Amniotic epithelial cell (primary cell): ENCODE results near the gene ADIPOR2.
A peak's percentile ranks its signal among the peaks of the same experiment; 100 is the strongest.
"Not testable (repeated sequence)": the region's sequence is repeated elsewhere in the genome, so short reads cannot be mapped to it uniquely, and the experiment has no call there.

Source experiments
- DNase-seq: peaks from one replicate; pipeline ENCODE4 v3.0.0-alpha.2; 2010; ENCODE audit warnings: low read depth

The ADIPOR2 gene

GRCh38 chr12:1815108-1815507 lies 124.2 kb downstream of the ADIPOR2 start:
- DNase-seq = no peak

GRCh38 chr12:1815814-1816729 lies 125.2 kb downstream of the ADIPOR2 start:
- DNase-seq = peak; percentile 71

- DNase-seq = no peak
Observed at GRCh38 chr12:1816730-1817348, 126.0 kb downstream of the ADIPOR2 start.

DNA sequence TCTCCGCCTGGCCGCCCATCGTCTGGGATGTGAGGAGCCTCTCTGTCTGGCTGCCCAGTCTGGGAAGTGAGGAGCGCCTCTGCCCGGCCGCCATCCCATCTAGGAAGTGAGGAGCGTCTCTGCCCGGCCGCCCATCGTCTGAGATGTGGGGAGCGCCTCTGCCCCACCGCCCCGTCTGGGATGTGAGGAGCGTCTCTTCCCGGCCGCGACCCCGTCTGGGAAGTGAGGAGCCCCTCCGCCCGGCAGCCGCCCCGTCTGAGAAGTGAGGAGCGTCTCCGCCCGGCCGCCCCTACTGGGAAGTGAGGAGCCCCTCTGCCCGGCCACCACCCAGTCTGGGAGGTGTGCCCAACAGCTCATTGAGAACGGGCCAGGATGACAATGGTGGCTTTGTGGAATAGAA lies 127.1 kb downstream of the ADIPOR2 start:
- DNase-seq = not testable (repeated sequence)

DNA sequence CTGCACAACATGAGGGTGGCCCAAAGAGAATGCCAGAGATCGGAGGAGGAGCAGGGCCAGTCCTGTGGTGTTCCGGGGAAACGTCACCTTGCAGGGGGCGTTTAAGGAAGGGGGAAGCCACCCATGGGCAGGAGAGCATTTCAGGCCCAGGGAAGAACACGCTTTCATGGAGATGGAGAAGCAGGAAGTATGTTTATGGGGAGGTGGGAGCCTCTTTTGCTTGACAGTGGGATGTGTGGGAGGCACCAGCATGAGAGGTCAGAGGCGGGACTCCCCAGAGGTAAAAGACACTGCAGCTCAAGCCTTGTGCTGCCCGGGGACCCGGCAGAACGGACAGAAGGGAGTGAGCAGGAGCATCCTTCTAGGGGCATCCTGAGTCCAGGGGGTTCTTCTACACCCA lies 128.2 kb downstream of the ADIPOR2 start:
- DNase-seq = no peak

DNA sequence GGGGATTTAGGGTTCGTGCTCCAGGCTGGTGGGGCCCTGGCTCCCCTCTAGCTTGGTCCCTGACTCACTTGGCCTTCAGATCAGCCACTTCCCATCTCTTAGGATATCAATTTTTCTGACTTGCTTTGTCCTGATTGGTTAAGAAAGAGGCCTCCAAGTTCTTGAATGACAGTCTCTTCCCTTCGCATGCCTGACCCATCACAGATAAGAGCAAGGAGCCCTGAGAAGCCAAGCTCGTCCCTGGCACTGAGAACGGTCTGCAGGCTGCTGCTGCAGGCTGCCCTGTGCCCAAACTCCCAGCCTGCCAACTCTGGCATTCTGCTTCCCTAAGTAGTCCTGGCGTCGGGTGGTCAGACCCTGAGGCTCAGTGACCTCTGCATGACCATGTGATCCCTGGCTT lies 128.7 kb downstream of the ADIPOR2 start:
- no peak for DNase-seq

- DNase-seq = no peak
Observed at GRCh38 chr12:1820191-1820895, 129.5 kb downstream of the ADIPOR2 start, which contains the start of gene LRTM2. Gene LRTM2, plus strand, starts transcription at chr12:1820565. Its CDS starts 7,584 bp downstream, at chr12:1828149.

DNA sequence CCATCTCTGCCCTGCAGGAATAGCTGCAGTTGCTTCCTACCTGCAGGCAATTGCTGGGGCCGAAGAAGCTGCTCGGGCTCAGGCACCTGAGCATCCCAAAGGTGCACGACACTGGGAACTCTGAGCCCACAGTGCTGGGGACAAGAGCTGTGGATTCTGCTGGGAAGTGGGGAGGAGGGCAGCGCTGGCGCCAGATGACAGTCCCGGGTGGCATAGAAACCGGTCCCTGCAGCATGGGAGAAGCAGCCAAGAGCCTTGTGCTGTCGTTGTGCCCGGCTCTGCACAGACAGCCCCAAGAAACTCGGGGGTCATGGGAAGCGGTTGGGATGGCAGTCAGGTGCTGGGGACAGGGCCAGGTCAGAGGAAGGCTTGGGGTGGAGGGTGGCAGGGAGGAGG lies 130.0 kb downstream of the ADIPOR2 start:
- no peak for DNase-seq

DNA sequence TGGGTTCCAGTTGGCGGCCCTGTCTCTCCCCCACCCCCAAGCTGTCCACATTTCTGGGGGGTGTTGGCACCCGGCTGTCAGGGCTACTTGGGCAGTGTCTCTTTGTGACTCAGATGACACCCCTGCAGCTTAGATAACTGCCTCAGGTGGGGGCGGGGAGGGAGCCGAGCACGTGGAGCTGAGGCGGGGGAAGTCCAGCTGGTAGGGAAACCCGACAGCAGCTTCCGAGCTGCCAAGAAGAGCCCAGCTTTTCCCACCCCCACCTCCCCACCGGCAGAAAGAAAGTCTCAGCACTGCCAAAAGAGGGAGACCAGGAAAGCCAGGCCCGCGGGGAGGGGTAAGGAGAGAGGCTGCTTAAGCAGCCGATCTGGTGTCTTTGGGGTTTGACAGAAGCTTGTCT lies 130.9 kb downstream of the ADIPOR2 start:
- no peak for DNase-seq

GRCh38 chr12:1822699-1823098 lies 131.8 kb downstream of the ADIPOR2 start:
- no peak for DNase-seq

DNA sequence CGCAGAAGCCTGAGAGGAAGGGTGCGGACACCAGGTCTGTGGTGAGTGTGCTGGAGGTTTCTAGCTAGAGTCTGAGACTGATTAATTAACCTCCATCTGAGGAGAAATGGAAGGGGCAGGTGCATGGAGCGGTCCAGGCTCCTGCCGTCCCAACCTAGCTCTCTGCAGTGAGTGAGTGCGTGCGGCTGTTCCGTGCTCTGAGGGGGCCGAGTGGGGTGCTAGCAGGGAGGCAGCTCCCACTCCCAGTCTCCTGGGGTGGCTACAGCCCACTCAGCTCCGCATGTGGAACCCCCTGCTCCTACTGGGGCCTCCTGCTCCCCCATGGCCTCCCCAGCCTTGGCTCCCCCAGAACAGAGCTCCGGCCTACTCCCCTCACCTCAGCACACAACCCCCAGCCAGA lies 132.4 kb downstream of the ADIPOR2 start:
- DNase-seq = no peak

DNA sequence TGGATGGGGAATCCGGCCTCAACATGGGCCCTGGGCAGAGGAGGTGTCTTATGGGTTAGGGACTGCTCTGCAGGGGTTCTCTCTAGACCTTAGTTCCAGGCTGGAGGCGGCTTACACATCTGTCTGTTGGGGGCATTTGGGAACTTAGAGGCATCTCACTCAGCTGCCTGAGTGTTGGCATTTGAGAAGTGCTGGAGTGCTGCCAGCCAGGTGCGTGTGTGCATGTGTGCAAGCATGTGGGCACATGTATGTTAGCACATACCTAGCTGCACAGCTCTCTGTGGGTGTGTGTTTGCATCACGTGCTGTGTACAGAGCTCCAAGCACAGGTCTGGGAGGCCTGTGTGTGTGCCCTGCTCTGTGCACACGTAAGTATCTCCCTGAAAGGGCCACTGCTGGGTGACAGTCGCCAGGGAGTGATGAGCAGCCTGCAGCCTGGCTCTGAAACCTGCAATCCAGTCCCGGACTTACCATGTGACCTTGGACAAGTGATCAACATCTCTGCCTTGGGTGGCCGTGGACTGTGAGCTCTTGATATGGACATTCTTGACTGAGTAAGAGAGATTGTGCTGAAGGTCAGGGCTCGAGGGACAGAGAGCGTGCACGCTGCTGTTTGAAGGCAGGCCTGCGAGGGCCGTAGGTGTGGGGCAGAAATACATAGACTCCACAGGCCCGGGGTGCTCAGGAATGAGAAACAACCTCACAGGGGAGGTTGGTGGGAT lies 134.7 kb downstream of the ADIPOR2 start:
- no peak for DNase-seq

DNA sequence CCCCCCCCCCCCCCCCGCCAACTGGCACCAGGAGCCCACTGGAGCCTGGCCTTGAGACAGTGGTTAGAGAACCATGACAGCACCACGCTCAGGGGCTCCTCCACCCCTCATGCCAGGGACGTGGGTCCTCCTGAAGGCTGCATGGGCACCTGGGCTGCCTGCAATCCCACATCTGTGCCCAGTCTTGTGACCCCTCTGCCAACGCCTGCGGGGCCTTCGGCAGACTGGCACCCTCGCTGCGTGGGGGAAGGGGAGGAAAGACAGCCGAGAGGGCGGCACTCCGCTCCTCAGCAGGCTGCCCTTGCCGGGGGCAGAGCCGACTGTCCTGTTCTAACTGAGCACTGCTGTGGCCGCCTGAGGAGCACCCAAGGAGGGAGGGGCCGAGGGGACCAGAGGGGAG lies 135.5 kb downstream of the ADIPOR2 start:
- no peak for DNase-seq

DNA sequence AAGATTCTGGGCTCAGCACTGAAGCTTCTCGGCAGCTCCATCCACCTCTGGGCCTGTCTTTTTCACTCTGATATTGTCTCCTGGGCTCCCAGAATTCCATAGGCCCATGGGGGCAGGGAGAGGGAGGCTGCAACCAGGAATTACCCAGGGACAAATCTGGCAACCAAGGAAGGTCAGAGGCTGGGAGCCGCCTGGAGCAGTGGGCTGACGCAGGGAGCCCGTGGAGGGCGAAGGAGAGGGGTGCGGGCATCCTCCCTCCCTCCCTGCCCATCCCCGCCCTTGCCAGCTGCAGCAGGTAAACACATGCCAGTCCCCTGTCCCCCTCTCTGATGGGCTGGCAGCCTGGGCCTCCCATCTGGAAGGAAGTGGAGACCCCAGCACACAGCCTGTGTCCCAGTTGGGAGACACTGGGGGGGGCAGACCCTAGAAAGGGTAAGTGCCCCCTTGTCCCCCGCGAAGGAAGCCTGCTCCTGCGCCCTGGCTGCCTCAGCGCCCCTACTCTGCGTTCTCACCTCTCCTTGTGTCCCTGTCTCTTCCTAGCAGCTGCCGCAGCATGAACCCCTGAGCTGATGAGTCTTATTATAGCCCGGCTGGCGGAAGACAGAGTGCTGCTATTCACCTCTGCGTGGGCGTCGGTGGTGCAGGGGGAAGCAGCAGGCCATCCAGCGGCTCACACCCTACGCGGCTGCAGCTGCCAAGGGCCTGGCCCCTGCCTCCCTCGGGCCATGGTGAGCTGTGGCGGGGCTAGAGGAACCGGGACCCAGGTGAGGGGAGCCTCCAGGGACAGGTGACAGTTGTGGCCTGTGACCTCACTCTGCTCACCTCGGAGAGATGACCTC lies 136.2 kb downstream of the ADIPOR2 start:
- no peak for DNase-seq

- no peak for DNase-seq
Observed at GRCh38 chr12:1827826-1828805, 137.2 kb downstream of the ADIPOR2 start.

- no peak for DNase-seq
Observed at GRCh38 chr12:1828856-1829255, 138.0 kb downstream of the ADIPOR2 start.

- no peak for DNase-seq
Observed at GRCh38 chr12:1829306-1829900, 138.5 kb downstream of the ADIPOR2 start.

DNA sequence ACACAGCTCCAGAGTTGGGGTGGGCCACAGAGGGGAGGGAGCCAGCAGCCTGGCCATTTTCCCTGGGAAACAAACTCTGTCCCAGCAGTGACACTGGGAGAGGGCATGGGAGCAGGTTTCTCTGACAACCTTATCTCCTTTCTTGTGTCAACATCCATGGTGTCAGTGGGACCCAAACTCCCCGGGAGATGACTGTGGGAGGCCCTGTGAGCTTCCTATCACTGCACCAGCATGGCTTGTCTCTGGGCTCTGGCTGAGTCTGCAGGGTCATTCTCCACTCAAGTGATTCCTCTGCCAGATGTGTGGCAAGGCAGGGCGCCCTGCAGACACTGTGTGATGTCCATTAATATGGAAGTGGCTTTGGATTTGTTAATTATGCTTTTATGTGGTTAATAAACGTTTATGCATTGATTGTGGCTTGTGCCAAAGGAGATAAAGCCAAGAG lies 139.6 kb downstream of the ADIPOR2 start:
- no peak for DNase-seq
